HG03045 (cell line): ENCODE data around the gene SPINK9.
"Not testable (repeated sequence)": the region's sequence is repeated elsewhere in the genome, so short reads cannot be mapped to it uniquely, and the experiment has no call there.

Experiments used
- ATAC-seq: cut with Tn5 transposase; IDR thresholded peaks from one replicate; pipeline ENCODE4 v1.9.1; 2021; ENCODE audit warnings: mild to moderate bottlenecking, moderate library complexity; ENCODE audit not compliant: unreplicated experiment

Gene SPINK9, protein sequence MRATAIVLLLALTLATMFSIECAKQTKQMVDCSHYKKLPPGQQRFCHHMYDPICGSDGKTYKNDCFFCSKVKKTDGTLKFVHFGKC

DNA sequence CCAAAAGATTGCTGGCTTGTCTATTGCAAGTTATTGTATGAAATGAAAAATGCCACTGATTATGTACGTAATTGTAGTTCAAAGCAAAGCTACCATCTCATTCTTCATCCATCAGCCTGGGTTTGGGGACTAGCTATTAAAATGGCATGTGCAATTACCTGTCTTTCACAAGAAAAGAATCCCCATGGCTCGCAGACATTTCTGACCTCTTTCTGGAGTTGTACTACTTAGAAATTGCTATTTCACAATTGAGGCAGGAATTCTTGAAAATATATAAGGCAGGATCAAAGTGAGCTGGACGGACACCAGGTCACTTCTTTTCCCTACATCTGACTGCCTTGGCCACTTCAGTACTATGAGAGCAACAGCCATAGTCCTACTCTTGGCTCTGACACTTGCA, at the start of gene SPINK9:
Gene SPINK9, plus strand, starts transcription at position 301 of the 400 bp plus-strand sequence. Its CDS starts 55 bp downstream, at position 356.
- no peak for ATAC-seq

DNA sequence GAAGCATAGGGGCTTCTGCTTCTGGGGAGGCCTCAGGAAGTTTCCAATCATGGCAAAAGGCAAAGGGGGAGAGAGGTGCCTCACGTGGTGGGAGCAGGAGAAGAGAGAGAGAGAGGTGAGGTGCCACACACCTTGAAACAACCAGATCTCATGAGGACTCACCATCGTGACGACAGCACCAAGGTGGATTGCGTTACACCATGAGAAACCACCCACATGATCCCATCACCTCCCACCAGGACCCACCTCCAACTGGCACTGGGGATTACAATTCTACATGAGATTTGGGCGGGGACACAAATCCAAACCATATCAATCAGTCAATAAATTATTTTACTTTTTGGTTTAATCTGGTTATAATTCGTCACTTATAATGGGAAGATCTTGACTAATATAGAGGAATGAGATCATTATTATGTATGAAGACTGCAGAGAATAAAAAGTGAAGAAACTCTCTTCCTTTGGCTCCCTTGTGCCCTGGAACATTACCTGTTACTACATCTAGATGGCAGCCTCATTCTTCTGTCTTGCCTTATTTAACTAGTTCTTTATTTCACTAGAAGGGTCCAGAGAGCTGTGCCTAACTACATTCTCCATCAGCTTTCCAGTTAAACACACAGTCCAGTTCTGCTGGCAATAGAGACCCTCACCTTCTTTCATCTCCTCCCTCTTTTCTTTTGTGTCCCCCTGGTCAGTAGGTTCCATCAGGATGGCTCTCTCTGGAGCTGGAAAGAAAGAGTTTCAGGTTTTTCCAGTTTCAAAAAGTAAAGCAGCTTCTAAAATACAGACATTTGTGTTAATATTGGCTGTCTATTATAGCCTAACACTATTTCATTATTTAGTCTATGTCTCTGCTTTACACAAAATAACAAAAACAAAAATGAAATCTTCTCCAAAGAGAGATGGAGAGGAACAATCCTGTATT, 44.8 kb upstream of the SPINK9 start:
- no peak for ATAC-seq

DNA sequence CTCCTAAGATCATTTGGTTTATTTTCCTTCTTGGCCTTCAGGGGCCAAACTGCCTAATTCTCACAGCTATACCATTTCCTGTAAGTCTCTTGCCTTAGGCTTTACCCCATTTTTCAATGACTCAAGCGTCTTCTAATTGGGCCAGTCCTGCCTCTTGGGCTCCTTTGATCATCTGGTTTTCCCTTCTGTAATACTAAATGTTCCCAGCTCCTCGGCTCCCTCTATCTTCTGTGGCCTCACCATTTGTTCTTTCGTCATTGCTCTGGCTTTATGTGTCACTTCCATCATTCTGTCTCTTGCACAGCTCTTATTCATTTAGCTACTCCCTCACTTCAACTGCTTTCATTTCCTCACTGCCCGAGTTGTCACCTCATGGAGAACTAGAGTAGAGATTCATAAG, 37.6 kb upstream of the SPINK9 start:
- no peak for ATAC-seq

DNA sequence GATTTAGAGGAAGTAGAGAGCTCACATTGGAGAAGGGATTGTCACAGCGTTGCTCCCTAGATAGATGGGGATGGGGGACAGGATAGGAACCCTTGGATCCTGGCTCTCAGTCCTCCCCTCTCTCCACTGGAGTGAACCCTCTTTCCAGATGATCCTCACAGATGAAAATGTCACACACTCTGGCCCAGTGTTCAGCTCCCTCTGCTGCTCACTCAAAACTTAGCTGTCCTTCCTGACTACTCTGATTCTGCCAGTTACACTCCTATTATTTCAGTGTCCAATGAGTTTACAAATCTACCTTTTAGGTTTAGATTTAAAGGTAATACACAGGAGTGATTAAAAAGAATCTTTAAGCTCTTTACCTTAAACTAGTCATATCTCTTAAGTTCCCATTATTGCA, 28.9 kb upstream of the SPINK9 start:
- ATAC-seq: no peak

DNA sequence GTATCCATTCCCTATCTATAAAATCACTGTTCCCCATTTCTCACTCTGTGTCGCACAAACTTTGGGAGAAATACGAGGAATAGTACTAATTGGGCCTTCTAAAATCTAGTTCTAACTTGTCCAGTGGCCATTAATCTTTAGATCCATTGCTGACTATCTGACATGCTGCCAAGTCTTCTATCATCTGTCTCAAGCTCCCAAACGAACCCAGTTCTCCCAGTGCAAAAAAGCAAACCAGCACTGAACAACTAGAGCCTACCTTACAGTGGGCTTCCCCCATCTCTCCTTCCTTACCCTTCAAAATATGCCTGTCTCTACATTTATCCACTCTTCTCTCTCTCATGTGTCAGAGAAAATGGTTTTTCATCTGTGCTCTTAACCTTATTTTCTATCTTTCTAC, 26.3 kb upstream of the SPINK9 start:
- no peak for ATAC-seq

DNA sequence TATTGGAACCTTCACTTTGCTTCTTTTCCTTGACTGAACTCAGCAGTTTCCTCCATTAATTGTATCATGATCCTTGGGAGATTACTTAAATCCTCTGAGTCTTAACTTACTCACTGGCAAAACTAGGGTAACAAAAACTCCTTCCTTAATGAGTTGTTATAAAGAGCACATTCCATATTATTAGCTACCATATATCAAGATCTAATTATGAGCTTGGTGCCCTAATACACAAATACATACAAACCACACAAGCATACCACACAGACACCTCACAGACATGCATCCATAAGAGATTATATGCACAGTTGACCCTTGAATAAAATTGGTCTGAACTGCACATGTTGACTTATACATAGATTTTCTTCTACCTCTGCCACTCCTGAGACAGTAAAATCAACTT, 25.6 kb upstream of the SPINK9 start:
- ATAC-seq: no peak

DNA sequence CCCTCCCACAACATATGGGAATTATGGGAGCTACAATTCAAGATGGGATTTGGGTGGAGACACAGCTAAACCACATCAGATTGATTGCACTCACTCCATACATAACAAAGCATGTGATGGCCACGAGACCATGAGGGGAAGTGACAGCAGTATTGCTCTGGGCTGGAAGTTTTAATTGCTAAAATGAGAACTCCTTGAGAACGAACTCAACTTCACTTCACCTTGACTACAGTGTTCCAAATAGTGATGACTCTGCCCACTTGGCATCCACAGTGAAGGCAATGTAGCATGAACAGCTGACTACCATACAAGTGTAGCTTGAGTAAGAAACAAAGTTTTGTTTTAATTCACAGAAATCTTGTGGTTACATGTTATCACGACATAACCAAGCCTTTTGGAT, 23.9 kb upstream of the SPINK9 start:
- no peak for ATAC-seq

DNA sequence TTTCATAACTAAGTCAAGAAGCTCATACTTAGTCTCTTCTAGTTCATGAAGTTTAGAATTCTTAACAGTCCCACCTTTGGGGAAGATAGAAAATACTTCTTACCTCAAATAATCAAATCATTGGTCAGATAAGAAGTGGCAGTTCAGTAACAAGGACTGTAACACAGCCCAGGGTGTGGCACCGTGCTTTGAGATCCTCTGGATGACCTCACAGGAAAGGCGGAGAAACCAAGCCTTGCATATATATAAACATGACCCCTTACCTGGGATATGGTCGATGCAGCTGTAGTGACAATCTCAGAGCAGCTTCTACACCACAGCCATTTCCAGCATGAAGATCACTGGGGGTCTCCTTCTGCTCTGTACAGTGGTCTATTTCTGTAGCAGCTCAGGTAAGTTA, 23.2 kb upstream of the SPINK9 start, which contains the start of gene SPINK7:
Gene SPINK7, plus strand, starts transcription at position 271 of the 400 bp plus-strand sequence. Its CDS starts 61 bp downstream, at position 332.
- no peak for ATAC-seq

DNA sequence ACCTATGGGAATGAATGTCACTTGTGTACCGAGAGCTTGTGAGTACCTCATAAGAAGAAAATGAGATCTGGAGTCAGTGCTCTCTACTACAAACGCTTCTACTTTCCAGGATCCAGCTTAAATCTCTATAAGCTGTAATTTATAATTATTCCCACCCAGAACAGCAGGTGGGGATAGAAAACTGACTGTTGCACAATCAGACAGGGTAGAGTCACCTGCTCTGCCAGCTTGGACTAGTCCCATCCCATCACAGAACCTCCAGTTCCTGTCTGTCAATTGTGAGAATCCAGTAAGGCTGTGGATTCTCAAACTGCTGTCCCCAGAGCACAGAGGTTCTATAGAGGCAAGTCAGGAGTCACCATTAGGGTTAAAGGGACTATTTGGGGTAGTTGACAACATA, 21.2 kb upstream of the SPINK9 start:
- ATAC-seq: no peak

DNA sequence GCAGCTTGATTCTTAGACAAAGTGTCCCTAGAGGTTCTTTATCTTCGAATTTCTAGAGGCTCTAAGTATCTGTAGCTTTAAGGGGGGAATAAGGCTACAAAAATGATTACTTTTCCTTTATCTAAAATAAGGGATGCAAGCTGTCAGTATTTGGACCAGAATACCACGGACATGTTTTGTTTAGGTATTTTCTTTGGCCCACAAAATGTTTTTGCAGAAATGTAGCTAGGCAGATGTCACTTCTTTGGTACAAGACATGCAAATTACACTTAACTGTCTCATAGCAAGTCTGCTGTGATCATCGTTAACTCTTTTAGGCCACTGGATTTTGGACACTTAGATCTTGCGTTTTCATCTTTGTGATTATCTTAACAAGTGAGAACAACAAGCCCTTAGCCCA, 20.6 kb upstream of the SPINK9 start:
- ATAC-seq: no peak

DNA sequence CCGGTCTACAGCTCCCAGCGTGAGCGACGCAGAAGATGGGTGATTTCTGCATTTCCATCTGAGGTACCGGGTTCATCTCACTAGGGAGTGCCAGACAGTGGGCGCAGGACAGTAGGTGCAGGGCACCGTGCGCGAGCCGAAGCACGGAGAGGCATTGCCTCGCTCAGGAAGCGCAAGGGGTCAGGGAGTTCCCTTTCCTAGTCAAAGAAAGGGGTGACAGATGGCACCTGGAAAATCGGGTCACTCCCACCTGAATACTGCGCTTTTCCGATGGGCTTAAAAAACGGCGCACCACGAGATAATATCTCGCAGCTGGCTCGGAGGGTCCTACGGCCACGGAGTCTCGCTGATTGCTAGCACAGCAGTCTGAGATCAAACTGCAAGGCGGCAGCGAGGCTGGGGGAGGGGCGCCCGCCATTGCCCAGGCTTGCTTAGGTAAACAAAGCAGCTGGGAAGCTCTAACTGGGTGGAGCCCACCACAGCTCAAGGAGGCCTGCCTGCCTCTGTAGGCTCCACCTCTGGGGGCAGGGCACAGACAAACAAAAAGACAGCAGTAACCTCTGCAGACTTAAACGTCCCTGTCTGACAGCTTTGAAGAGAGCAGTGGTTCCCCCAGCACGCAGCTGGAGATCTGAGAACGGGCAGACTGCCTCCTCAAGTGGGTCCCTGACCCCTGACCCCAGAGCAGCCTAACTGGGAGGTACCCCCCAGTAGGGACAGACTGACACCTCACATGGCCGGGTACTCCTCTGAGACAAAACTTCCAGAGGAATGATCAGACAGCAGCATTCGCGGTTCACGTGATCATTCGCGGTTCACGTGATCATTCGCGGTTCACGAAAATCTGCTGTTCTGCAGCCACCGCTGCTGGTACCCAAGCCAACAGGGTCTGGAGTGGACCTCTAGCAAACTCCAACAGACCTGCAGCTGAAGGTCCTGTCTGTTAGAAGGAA, 15.1 kb upstream of the SPINK9 start:
- not testable (repeated sequence) for ATAC-seq

DNA sequence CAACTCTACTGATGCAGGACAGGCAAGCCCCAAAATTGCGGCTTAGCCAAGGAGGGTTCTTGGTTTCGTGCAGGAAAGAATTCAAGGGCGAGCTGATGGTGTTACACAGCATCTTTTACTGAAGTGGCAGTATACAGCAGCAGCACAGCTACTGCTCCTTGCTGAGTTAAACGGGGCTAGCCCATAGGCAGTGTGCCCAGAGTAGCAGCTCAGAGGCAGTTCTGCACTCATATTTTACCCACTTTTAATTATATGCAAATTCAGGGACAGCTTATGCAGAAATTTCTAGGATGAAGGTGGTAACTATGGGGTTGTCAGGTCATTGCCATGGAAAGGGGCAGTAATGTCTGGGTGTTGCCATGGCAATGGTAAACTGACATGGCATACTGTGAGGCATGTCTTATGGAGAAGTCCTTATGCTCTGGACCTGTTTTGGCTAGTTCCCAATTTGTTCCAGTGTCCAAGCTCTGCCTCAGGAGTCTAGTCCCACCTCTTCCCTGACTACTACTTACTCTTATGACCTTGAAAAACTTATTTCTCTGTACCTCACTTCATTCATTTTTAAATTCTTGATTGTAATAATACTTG, 2.0 kb upstream of the SPINK9 start:
- no peak for ATAC-seq

DNA sequence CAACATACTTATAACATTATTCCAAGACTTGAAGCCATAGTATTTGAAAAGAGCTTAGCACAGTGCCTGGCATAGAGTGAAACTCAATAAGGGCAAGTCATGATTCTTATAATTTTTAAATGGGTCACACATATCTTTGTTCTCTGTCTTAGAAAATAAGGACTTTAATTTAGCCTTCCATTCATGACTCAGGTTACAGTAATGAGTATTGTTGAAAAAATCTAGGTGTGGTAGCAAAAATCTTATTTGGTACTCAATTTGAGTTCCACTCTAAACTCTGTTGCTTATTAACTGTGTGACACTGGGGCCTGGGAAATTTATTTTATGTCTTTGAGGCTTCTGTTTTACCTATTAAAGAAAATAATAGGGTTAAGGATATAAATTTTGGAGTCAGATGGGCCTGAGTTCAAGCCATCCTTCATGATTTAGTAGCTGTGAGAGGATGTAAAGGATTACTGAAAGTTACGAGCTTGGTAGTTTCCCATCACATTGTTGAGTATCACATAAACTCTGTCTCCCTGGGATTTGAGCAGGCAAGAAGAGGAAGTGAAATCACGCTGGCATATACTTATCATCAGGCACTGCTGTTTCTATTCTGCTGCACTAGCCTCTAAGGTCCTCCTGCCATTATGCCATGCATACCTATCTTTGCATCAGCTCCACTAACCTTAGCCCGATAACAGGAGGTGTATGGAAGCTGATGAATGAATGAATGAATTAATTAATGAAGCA, 1.5 kb downstream of the SPINK9 start:
- no peak for ATAC-seq

DNA sequence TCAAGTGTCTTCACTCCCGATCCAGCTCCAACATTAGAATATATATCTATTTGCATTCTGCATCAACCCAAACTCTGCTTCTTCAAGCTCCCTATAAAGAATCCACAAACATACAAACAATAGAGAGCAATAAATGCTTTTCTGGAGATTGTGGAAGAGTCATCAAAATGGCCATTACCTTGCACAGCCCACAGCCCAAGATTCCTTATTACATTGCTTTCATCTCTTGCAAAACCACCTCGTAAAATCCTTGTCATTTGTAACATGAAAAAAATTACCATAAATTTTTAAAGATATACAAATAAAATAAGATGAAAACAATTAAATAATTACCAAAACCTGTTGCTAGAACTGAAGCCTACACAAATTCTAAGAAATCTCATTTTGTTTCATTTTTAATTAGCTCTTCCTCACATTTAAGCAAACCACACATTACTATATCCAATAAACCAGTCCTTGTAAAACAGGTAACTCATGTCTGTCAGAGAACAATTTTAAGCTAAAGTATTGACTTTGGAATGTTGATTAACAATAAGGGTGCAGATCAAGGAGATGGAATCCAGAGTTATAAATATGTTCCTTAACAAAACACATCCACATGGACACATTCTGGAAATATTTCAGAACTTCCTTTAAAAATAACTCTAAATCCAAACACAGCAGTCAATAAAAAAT, 7.1 kb downstream of the SPINK9 start:
- no peak for ATAC-seq

DNA sequence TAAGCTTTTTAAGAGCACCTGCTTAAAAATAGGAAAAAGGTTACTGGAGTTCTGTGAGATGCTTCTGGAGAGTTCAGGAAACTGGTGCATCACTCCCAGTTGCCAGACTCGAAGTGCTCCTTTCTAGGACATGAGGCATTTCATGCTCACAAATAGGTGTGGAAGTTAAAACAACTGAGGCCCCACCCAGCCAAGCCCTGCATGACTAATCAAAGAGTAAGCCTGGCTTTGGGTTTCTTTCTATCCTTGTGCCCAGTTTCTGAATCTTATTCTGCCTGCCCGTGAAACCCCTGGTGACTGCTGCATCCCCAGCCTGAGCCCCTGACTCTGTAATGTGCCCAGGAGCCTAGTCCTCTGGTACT, 7.7 kb downstream of the SPINK9 start:
- no peak for ATAC-seq

DNA sequence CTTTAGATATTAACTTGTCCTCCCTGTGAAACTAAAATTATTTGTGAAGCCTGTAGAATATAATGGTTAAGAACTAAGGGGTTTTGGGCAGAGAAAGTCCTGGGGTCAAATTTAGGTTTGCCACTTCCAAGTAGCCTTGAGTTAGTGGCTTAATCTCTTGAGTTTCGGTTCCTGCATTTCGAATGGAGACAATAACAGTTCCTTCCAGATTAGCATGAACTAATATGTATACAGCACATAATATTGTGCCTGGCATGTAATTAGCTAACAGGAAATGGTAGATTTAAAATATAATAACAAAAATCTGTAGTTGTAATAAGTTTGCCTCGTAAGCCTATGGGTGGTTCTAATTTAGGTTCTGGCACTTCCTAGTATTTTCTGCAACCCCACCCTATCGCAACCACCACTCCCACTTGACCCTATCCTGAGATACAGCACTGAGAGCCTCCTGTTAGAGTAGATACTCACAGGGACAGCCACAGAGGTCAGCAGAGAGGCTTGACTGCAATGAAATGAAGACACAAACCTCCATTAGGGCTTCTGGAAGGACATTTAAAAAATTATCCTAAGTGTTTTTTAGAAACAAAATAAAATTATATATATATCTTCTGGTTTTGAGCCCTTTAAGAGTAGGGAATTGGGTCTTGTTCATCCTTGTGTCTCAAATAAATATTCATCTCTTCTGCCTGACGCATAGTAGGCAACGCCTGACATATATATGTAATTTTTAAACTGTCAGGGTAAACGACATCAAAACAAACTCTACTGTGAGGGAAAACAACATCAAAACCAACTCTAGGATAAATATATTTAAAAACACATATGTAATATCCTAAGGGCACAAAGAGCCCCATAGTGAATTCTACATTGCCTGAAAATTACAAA, 8.5 kb downstream of the SPINK9 start:
- ATAC-seq: no peak

DNA sequence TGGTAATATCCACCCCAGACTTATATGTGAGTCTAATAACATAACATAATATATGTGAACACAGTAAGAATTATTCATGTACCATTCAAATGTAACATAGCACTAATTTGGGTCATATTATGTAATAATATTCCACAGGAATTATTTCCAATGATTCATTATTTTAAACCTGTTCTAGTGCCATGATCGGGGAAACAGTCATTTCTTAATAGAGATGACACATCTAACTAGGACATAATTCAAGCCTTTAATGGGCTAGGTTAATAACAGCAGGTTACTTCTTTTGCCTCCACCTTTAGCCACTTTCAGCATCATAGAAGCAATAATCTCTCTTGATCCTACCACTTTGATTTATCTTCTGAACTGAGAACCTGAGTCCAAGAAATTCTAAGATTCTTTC, 12.3 kb downstream of the SPINK9 start:
- no peak for ATAC-seq

DNA sequence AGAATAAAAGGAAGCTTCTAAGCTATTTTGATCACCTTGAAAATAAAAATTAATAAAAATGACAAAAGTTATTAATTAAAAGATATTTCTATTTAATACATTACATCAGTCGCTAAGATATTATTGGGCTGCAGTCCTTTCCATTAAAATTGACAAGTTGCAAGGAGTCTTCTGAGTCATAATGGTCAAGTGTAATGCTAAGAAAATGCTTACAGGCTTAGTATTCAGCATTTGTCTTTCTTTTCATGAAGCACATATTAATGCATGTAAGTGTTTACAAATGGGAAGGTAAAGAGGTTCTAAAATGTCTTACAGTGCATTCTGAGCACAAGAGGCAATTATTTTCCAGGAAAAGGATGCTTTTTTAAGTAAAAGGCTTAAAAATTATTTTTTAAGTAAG, 17.3 kb downstream of the SPINK9 start:
- no peak for ATAC-seq

DNA sequence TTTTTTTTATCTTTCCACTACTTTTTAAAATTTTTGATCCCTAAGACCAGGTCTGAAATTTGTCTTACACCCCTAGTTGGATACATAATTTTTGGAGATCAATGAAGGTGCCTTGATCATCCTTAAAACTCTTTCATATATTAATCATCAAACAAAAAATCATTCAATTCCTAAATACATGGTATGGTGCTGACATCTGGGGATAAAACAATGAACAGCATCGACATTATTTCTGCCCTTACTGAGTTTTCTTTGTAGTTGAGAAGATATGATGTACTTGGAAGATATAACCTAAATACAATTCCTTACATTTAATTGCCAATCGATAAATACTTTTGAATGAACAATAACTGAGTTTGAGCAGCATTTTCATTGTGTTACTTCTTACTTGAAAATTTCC, 18.3 kb downstream of the SPINK9 start:
- no peak for ATAC-seq
